Frontal cortex (tissue), 4 donors: ENCODE data around the gene AIG1. TPM values are rescaled to one million over a fixed set of nuclear protein-coding genes. Genes with fewer than 3 reads are reported as not detected.
"Not testable (repeated sequence)": the region's sequence is repeated elsewhere in the genome, so short reads cannot be mapped to it uniquely, and the experiment has no call there.

Experiments used
- DNase-seq, 2 donors: peaks; one replicate each; pipeline ENCODE4 v3.0.0; 2012; ENCODE audit warnings: low spot score in 2 of 2
- FAIRE-seq: peaks from 2 replicates; lab custom pipeline; 2012; peaks lifted over from hg19 to GRCh38; lab: Jason Lieb, UNC
- total RNA-seq: library from RNA; depleted of rRNA; stranded (reverse); fragments of >200 nt; gene quantifications from one replicate; pipeline ENCODE4 v1.2.3, GENCODE V29; 2014
- donor health status: control.
- donor health status: control.
- donor health status: control.

Gene AIG1
- total RNA-seq, 1 donor from 2014 or later = 39.5 TPM

- no peak for DNase-seq
- no peak for FAIRE-seq
These were observed 275.2 kb downstream of the AIG1 start for GRCh38 chr6:143335865-143336264.

DNA sequence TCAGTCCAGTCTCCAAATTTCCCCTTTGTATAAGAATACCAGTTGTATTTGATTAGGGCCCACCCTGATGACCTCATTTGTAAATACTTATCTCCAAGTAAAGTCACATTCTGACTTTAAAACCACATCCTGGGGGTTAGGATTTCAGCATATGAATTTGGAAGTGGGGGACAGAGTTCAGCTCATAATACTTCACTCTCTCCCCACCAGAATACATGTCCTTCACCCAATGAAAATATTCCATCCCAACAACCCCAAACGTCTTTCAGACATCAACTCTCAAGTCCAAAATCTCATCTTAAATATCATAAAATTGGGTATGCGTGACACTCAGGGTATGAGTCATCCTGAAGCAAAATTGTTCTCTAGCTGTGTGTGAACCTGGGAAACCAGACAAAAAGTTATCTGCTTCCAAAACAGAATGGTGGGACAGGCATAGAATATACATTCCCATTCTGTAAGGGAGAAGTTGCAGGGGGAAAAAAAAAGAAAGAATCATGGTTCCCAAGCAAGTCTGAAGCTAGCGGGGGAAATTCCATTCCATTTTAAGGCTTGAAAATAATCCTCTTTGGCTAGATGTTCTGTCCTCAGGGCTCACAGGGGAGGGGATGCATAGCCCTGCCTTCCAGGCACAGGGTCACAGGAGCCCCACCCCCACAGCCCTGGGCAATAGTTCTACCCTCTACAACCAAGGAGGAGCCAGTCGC lies 275.9 kb downstream of the AIG1 start:
- no peak for FAIRE-seq
- no peak for DNase-seq

DNA sequence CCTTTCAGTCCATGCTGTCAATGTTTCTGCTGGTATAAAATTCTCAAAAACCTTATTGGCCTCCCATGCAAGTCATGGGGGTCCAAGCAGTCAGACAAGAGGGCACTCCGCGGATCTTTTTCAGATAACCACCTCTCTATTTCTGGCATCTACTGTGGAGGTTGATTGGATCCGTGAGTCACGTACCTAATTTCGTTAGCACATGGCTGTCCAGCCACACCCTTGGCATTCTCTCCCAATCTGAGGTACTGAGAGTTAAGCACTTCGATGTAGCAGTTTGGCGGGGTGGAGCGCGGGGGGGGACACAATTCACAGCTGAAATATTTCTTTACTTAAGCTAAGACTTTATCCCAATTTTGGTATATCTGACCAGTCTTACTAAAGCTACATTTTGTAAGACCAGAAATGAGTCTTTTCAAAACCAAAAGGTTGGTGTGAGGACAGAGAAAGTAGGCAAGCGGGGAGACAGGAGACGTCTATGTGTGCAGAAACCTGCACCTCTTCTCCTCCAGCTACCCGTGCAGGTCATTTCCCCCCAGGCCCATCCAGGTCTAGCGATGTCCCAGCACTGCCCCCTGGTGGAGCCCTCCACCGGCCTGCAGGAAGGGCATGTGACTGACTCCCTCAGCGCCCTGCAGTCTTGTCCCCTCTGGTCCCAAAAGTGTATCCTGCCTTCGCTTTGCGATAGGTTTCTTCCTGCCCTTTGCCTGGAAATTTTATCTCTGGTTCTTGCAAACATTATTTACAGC lies 276.7 kb downstream of the AIG1 start:
- DNase-seq (no peak), FAIRE-seq (no peak)

GRCh38 chr6:143339223-143339622 lies 278.5 kb downstream of the AIG1 start:
- DNase-seq (no peak), FAIRE-seq (no peak)

GRCh38 chr6:143345477-143345876 lies 284.8 kb downstream of the AIG1 start:
- not testable (repeated sequence) for DNase-seq, FAIRE-seq

- no peak for FAIRE-seq
- no peak for DNase-seq
These were observed 285.3 kb downstream of the AIG1 start for GRCh38 chr6:143346004-143346403.

GRCh38 chr6:143348531-143348930 lies 287.8 kb downstream of the AIG1 start:
- no peak for FAIRE-seq
- DNase-seq = no peak

- no peak for DNase-seq
- FAIRE-seq = no peak
These were observed 288.8 kb downstream of the AIG1 start for GRCh38 chr6:143349530-143349929.

DNA sequence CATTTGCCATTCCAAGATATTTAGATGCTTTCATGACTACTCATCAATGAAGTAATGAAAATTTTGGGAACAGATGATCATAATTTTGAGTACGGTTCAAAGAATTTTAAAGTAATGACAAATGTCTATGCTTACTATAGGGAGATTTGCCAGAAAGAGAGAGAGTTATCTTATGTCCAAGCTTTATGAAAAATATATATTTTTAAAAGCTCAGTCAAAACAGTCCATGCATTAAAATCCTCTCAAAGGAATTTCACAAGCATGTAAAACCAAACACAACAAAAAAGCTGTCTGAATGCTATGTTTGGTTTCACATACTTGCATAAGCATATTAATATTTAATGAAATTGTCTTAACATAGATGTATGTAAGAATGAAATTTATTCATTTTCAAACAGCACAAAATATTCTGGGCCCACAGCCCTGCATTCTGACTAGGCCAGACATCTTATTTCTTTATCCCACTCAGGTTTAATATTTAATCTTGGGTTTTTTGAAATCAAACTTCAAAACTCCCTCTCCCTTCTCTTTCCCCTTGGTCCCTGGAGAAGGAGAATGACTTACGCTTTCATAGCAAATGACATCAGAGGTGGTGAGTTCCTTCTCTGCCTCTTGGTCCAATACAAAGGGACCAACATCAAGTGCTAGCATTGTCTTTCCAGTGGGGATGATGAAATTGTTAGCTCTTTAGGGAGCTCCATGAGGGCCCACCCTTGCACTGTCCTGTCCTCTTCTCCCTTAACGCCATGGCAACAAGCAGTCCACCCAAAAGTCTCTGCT lies 295.6 kb downstream of the AIG1 start:
- DNase-seq (no peak), FAIRE-seq (no peak)

GRCh38 chr6:143357152-143357551 lies 296.5 kb downstream of the AIG1 start:
- FAIRE-seq (no peak), DNase-seq (no peak)

DNA sequence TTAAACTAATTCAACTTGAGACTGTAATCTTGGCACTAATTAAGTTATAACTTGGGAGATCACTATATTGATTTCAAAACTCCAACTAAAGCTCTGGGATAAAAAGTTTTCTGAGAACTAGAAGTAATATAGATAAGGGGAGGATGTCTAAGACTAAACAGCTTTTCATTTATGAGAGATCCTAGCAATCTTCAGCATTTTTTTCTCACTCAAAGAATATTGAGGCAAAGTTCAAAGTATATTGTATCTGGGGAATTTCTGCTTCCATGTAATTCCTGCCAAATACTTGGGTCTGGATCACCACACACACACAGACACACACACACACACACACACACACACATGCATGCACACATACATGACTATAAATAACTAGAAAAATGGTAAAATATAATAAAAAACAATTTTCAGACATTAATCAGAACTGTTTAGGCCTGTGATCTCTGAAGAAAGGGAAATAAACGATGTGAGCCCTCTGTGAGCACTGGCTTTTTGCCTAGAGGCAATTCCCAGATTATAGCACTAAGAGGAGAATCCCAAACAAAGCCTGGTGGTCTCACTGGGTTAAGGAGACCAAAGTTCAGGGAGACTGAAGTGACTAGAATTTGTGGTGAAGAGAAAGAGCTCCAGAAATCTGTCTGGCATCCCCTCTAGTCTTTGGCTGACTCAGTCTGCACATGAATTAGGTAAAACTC lies 297.0 kb downstream of the AIG1 start:
- DNase-seq (no peak), FAIRE-seq (no peak)

- FAIRE-seq (no peak), DNase-seq (no peak)
These were observed 301.0 kb downstream of the AIG1 start for GRCh38 chr6:143361536-143362191.

GRCh38 chr6:143362192-143362558 lies 301.5 kb downstream of the AIG1 start:
- FAIRE-seq (no peak), DNase-seq (no peak)

GRCh38 chr6:143363299-143363698 lies 302.6 kb downstream of the AIG1 start:
- DNase-seq = no peak
- no peak for FAIRE-seq

- DNase-seq = no peak
- no peak for FAIRE-seq
These were observed 307.7 kb downstream of the AIG1 start for GRCh38 chr6:143368426-143368825.

DNA sequence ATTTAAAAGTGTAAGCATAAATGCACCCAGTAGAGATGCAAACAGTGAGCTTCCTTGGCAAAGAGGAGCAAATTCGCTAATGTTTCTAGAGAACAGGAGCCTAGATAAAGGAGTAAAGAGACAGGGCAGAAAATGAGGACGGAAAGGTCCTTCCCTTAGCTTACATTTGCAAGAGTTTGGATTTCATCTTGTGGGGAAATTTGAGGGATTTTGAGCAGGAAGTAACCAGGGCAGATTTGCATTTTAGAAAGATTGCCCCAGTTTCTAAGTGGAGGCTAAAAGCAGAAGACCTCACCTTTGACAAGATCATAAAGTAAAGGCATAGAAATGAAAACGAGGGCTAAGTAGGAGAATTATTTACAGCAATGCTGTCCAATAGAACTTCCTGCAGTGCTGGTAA lies 309.3 kb downstream of the AIG1 start:
- no peak for DNase-seq
- FAIRE-seq = no peak

DNA sequence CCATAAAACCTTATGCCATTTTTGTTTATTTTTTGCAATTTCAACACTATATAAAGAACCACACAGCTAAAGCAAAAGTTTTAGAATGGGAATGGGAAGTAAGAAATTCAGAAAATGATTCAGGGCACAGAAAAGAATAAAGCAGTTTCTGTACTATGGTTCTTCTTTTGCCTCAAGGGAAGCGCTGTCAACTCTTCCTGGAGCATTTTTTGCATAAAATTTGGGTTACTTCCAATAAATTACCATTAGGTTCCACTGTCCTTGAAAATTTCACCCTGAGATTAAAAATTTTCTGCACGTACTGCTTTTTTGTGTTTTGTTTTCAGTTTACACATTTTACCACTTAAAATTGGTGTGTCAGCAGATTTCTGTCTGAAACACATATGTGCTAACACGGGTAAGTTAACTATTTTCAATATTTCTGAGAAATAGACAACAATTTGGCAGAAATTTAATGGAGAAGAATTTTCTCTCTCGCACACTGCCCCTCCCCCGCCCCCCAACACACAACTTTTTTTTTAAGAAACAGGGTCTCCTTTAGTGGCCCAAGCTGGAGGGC lies 310.2 kb downstream of the AIG1 start:
- FAIRE-seq = no peak
- no peak for DNase-seq

GRCh38 chr6:143372199-143372882 lies 311.7 kb downstream of the AIG1 start:
- FAIRE-seq = no peak
- DNase-seq = no peak

DNA sequence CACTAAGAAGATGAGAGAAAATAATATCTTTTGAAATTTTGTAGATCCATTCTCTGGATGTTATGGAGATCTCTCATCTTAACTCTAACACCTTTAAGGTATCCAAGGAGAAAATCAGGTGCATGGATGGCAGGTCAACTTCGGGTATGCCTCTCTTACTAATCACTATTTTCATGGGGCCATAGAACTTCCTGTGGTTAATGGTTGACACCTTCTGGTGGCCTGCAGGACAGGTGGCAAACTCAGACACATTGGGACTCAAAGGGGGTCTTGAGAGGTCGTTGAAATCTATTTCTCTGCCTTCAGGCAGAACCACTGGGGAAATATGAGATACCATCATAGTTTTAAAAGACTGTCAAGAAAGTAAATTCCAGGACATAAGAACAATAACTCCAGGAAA lies 313.3 kb downstream of the AIG1 start:
- DNase-seq (no peak), FAIRE-seq (no peak)
